HFF-Myc (cell line): ENCODE results near the gene BUB1.
"Not testable (repeated sequence)": the region's sequence is repeated elsewhere in the genome, so short reads cannot be mapped to it uniquely, and the experiment has no call there.

Experiments used
- DNase-seq: peaks from one replicate; pipeline ENCODE4 v3.0.0-alpha.2; 2011; ENCODE audit warnings: low read depth; ENCODE audit errors: extremely low read depth
- H3K4me3 ChIP-seq: replicated peaks from 2 replicates; pipeline ENCODE4 v1.5.1; 2011; ENCODE audit warnings: low read depth, mild to moderate bottlenecking, control low read depth, low read length
- CTCF ChIP-seq: IDR thresholded peaks from 2 replicates; pipeline ENCODE4 v1.5.1; 2012; ENCODE audit warnings: mild to moderate bottlenecking, low read depth, low read length, control low read depth; ENCODE audit errors: missing control alignments

Gene BUB1

DNA sequence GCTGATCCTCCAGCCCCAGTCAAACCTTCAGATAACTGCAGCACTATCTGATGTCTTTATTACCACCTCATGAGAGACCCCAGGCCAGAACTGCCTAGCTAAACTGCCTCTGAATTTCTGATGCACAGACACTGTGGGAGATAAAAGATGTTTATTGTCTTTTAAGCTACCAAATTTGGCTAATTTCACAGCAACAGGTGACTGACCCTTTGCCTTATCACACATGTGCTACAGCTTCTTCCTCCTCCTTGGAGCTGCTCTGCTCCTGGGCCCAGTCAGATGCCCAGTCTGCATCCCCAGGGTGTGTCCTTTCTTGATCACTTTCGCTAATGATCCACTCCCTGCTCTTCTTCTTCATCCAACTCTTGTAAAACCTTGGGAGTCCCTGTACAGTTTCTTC lies 34.9 kb upstream of the BUB1 start:
- TF ChIP-seq CTCF: no peak
- no peak for DNase-seq
- no peak overlapping the region for H3K4me3 ChIP-seq

GRCh38 chr2:110708455-110708854 lies 30.6 kb upstream of the BUB1 start:
- no peak for DNase-seq
- no peak for TF ChIP-seq CTCF

GRCh38 chr2:110707386-110707965 lies 29.6 kb upstream of the BUB1 start:
- TF ChIP-seq CTCF: no peak
- no peak for DNase-seq

More at GRCh38 chr2:110708455-110708854, 30.6 kb upstream of the BUB1 start:
- H3K4me3 ChIP-seq: no peak overlapping the region

GRCh38 chr2:110702514-110703380 lies 24.9 kb upstream of the BUB1 start:
- no peak overlapping the region for H3K4me3 ChIP-seq
- no peak for DNase-seq
- TF ChIP-seq CTCF: no peak

More at GRCh38 chr2:110707386-110707965, 29.6 kb upstream of the BUB1 start:
- H3K4me3 ChIP-seq: no peak overlapping the region

- DNase-seq, H3K4me3 ChIP-seq: not testable (repeated sequence)
Measured at GRCh38 chr2:110698253-110698652, 20.4 kb upstream of the BUB1 start.

DNA sequence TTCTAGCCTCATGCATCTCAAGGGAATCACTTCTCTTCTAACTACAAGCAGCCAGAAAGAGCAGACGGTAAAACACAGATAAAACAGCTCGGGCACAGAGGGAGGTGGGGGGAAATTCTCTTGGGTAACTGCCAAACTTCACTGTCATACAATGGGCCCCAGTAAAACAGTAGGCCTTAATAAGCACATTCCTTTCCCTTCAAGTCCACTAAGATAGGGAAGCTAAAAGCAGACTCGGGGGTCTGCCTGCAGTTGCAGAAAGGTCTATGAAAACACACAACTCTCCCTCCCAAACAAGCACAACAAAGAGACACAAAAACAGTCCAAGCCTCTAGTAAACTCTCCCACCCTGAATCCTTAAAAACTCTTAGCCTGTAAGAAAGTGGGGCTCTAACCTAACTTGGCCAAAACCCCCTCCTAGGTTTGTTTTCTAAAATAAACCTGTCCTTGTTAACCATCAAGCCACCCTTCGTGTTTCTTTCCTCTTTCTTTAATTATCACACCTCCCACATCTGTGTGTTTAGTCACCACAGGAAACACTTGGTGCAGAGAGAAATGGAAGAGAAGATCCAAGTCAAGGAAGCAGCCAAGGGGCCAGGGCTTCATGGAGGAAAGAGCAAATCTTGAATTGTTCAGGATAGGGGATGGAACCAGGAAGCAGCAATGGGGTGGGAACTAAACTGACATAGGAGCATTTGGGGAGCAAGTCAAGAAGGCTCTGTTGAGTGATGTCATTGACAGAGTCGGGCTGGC lies 17.5 kb upstream of the BUB1 start:
- not testable (repeated sequence) for DNase-seq, H3K4me3 ChIP-seq

- TF ChIP-seq CTCF: no peak
- no peak overlapping the region for H3K4me3 ChIP-seq
- DNase-seq: no peak
Measured at GRCh38 chr2:110691612-110692258, 13.9 kb upstream of the BUB1 start.
